GM12878 (cell line): ENCODE measurements around the gene TGFB3. TPM values are rescaled to one million over a fixed set of nuclear protein-coding genes. Genes with fewer than 3 reads are reported as not detected.

Experiments
- CBX3 ChIP-seq: fragments of 200-600 bp; sonication (generic); IDR thresholded peaks from 2 replicates; pipeline ENCODE4 v1.6.1; 2016; ENCODE audit warnings: low read depth, borderline replicate concordance
- DPF2 ChIP-seq: fragments of 450-650 bp; IDR thresholded peaks from 2 replicates; pipeline ENCODE4 v1.6.1; 2017; ENCODE audit warnings: mild to moderate bottlenecking
- IKZF2 ChIP-seq, 2 experiments: fragments of 450-650 bp; IDR thresholded peaks; 2 replicates each; pipeline ENCODE4 v1.6.1; 2017; ENCODE audit warnings: mild to moderate bottlenecking in 2 of 2, moderate library complexity in 2 of 2
- JUNB ChIP-seq: IDR thresholded peaks from 2 replicates; pipeline ENCODE4 v1.6.1; 2016; ENCODE audit warnings: antibody characterized with exemption, mild to moderate bottlenecking
- MYC ChIP-seq: IDR thresholded peaks from 2 replicates; pipeline ENCODE4 v1.6.1; 2011; ENCODE audit warnings: mild to moderate bottlenecking, low read length, moderate library complexity, inconsistent platforms; ENCODE audit not compliant: insufficient read depth, insufficient replicate concordance, insufficient read length, severe bottlenecking
- NFIC ChIP-seq: IDR thresholded peaks from 2 replicates; pipeline ENCODE4 v1.6.1; 2012; ENCODE audit warnings: low read depth, mild to moderate bottlenecking, inconsistent platforms, low read length, moderate library complexity
- NFXL1 ChIP-seq: fragments of 450-650 bp; IDR thresholded peaks from 2 replicates; pipeline ENCODE4 v1.6.1; 2017; ENCODE audit warnings: antibody characterized with exemption, mild to moderate bottlenecking, borderline replicate concordance
- POLR2A ChIP-seq: IDR thresholded peaks from 2 replicates; pipeline ENCODE4 v1.6.1; 2011; ENCODE audit warnings: low read depth, mild to moderate bottlenecking, low read length
- POLR2AphosphoS2 ChIP-seq: IDR thresholded peaks from 2 replicates; pipeline ENCODE4 v1.6.1; 2011; ENCODE audit warnings: low read depth, mild to moderate bottlenecking, low read length, improper control_type of control experiment, moderate library complexity
- RAD51 ChIP-seq: fragments of 450-650 bp; IDR thresholded peaks from 2 replicates; pipeline ENCODE4 v1.6.1; 2016; ENCODE audit warnings: moderate library complexity, mild to moderate bottlenecking, inconsistent platforms
- RELA ChIP-seq: fragments of 450-650 bp; IDR thresholded peaks from 2 replicates; pipeline ENCODE4 v1.8.0; 2014; ENCODE audit warnings: borderline replicate concordance; ENCODE audit not compliant: partially characterized antibody
- SUZ12 ChIP-seq: fragments of 200-600 bp; sonication (generic); IDR thresholded peaks from one replicate; pipeline ENCODE4 v1.6.1; 2018; ENCODE audit warnings: antibody characterized with exemption, mild to moderate bottlenecking; ENCODE audit not compliant: unreplicated experiment
- TBL1XR1 ChIP-seq: IDR thresholded peaks from 2 replicates; pipeline ENCODE4 v1.6.1; 2012; ENCODE audit warnings: low read depth, low read length, improper control_type of control experiment
- TCF7 ChIP-seq: IDR thresholded peaks from 2 replicates; pipeline ENCODE4 v1.6.1; 2014; ENCODE audit warnings: antibody characterized with exemption, borderline replicate concordance
- YBX1 ChIP-seq: fragments of 450-650 bp; IDR thresholded peaks from 2 replicates; pipeline ENCODE4 v1.6.1; 2016; ENCODE audit warnings: antibody characterized with exemption
- ZSCAN29 ChIP-seq: fragments of 450-650 bp; IDR thresholded peaks from 2 replicates; pipeline ENCODE4 v1.6.1; 2017; ENCODE audit warnings: mild to moderate bottlenecking, moderate library complexity
- polyA plus RNA-seq, 11 experiments: library from polyadenylated mRNA; depleted of rRNA in 4 of 11; unstranded in 6 of 11; stranded (reverse) in 5 of 11; fragments of >200 nt; fragmentation: Nextera tagmentation in 4 of 11; fragmentation: Illumina TruSeq in 1 of 11; extraction: Ambion mirVana in 4 of 11; extraction: Trizol in 1 of 11; gene quantifications; 1 replicate in 1 of 11; 2 replicates in 10 of 11; pipeline versions ENCODE4 v1.2.1 to v1.2.3, GENCODE V29; 2011 to 2016; ENCODE audit warnings: inconsistent platforms in 2 of 11, missing spikeins in 2 of 11, low read depth in 1 of 11
- total RNA-seq, 4 experiments: library from RNA; depleted of rRNA in 3 of 4; stranded (reverse); fragments of >200 nt in 3 of 4; fragmentation: Illumina TruSeq in 1 of 4; extraction: Trizol in 1 of 4; gene quantifications; 2 replicates each; pipeline versions ENCODE4 v1.2.1 to v1.2.3, GENCODE V29; 2013 to 2021
- TF ChIP-seq, protein P1 (sequence below): fragments of 450-650 bp; IDR thresholded peaks from 2 replicates; pipeline ENCODE4 v1.6.1; 2016; ENCODE audit warnings: mild to moderate bottlenecking, moderate library complexity, borderline replicate concordance
- TF ChIP-seq, protein P2 (sequence below): fragments of 450-650 bp; formaldehyde crosslinking; IDR thresholded peaks from 2 replicates; pipeline ENCODE4 v1.5.0; 2022; ENCODE audit warnings: mild to moderate bottlenecking, missing genetic modification characterization
- TF ChIP-seq, protein P3 (sequence below): IDR thresholded peaks from 2 replicates; pipeline ENCODE4 v1.6.1; 2012; ENCODE audit warnings: mild to moderate bottlenecking, low read depth, low read length

The TGFB3 gene
- total and polyA plus RNA-seq, 10 of the 15 experiments (the other 5 are each of a cell fraction or from before 2014, with no cell fraction given), result 0.27 to 2.6 (median 0.82) TPM

DNA sequence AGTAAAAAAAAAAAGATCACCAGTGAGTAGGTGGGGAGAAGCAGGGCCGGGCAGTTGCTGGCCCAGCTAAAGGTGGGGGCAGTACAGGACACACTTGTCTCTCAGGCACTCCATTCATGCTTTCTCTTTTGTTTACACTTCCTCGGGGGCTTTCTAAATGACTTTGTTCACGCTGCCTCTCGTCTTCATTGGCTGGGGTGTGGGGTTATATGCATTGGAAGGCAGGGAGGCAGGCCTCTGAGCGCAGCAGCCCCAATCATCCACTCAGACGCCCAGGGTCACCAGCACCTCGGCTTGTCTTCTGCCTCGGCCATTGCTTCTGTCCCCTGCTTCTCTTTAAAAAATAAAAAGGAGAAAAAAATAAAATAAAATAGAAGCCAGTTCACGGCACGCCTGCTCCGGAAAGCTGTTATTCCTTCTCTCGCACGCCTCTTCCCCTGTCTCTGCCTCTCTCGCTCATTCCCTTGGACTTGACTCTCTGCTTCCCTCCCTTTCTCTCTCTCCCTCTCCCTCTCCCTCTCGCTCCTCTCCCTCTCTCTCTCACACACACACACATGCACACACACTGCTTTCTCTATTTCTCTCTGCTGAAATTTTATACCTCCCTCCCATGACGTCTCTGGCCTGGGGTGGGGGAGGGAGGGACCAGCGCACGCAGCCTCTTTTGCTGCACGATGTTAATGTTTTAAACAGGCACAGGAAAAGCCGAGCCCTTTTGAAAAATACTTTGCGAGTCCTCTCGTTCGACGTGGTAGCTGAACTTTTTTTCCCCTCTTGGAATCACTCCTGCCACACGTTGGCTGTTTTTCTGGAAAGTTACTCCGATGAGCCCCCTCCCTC is at the start of gene TGFB3 (continued):
- TF ChIP-seq, protein P1, sequence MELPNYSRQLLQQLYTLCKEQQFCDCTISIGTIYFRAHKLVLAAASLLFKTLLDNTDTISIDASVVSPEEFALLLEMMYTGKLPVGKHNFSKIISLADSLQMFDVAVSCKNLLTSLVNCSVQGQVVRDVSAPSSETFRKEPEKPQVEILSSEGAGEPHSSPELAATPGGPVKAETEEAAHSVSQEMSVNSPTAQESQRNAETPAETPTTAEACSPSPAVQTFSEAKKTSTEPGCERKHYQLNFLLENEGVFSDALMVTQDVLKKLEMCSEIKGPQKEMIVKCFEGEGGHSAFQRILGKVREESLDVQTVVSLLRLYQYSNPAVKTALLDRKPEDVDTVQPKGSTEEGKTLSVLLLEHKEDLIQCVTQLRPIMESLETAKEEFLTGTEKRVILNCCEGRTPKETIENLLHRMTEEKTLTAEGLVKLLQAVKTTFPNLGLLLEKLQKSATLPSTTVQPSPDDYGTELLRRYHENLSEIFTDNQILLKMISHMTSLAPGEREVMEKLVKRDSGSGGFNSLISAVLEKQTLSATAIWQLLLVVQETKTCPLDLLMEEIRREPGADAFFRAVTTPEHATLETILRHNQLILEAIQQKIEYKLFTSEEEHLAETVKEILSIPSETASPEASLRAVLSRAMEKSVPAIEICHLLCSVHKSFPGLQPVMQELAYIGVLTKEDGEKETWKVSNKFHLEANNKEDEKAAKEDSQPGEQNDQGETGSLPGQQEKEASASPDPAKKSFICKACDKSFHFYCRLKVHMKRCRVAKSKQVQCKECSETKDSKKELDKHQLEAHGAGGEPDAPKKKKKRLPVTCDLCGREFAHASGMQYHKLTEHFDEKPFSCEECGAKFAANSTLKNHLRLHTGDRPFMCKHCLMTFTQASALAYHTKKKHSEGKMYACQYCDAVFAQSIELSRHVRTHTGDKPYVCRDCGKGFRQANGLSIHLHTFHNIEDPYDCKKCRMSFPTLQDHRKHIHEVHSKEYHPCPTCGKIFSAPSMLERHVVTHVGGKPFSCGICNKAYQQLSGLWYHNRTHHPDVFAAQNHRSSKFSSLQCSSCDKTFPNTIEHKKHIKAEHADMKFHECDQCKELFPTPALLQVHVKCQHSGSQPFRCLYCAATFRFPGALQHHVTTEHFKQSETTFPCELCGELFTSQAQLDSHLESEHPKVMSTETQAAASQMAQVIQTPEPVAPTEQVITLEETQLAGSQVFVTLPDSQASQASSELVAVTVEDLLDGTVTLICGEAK, result no peak
- no peak for TF ChIP-seq RAD51
- no peak for TF ChIP-seq POLR2AphosphoS2
- TF ChIP-seq SUZ12, result no peak
- TF ChIP-seq ZSCAN29, result no peak
- TF ChIP-seq TCF7, result no peak
- no peak for TF ChIP-seq MYC
- no peak for TF ChIP-seq YBX1
- peak; percentile 38; the same call in 1 of the 2 replicates for TF ChIP-seq POLR2A
- TF ChIP-seq JUNB, result peak; percentile 77
- TF ChIP-seq DPF2, result no peak
- TF ChIP-seq IKZF2 (IDR thresholded peaks at IDR 0.05), result peak in 1 of 2 experiments; percentile 55; a peak in 1 of 4 replicates
- no peak for TF ChIP-seq NFXL1
- no peak for TF ChIP-seq RELA
- TF ChIP-seq, protein P2, sequence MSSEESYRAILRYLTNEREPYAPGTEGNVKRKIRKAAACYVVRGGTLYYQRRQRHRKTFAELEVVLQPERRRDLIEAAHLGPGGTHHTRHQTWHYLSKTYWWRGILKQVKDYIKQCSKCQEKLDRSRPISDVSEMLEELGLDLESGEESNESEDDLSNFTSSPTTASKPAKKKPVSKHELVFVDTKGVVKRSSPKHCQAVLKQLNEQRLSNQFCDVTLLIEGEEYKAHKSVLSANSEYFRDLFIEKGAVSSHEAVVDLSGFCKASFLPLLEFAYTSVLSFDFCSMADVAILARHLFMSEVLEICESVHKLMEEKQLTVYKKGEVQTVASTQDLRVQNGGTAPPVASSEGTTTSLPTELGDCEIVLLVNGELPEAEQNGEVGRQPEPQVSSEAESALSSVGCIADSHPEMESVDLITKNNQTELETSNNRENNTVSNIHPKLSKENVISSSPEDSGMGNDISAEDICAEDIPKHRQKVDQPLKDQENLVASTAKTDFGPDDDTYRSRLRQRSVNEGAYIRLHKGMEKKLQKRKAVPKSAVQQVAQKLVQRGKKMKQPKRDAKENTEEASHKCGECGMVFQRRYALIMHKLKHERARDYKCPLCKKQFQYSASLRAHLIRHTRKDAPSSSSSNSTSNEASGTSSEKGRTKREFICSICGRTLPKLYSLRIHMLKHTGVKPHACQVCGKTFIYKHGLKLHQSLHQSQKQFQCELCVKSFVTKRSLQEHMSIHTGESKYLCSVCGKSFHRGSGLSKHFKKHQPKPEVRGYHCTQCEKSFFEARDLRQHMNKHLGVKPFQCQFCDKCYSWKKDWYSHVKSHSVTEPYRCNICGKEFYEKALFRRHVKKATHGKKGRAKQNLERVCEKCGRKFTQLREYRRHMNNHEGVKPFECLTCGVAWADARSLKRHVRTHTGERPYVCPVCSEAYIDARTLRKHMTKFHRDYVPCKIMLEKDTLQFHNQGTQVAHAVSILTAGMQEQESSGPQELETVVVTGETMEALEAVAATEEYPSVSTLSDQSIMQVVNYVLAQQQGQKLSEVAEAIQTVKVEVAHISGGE (CRISPR knock-in tag), result no peak
- TF ChIP-seq, protein P3, sequence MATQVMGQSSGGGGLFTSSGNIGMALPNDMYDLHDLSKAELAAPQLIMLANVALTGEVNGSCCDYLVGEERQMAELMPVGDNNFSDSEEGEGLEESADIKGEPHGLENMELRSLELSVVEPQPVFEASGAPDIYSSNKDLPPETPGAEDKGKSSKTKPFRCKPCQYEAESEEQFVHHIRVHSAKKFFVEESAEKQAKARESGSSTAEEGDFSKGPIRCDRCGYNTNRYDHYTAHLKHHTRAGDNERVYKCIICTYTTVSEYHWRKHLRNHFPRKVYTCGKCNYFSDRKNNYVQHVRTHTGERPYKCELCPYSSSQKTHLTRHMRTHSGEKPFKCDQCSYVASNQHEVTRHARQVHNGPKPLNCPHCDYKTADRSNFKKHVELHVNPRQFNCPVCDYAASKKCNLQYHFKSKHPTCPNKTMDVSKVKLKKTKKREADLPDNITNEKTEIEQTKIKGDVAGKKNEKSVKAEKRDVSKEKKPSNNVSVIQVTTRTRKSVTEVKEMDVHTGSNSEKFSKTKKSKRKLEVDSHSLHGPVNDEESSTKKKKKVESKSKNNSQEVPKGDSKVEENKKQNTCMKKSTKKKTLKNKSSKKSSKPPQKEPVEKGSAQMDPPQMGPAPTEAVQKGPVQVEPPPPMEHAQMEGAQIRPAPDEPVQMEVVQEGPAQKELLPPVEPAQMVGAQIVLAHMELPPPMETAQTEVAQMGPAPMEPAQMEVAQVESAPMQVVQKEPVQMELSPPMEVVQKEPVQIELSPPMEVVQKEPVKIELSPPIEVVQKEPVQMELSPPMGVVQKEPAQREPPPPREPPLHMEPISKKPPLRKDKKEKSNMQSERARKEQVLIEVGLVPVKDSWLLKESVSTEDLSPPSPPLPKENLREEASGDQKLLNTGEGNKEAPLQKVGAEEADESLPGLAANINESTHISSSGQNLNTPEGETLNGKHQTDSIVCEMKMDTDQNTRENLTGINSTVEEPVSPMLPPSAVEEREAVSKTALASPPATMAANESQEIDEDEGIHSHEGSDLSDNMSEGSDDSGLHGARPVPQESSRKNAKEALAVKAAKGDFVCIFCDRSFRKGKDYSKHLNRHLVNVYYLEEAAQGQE, result no peak
- no peak for TF ChIP-seq TBL1XR1
- no peak for TF ChIP-seq NFIC
- TF ChIP-seq CBX3, result no peak
